Stimulated activated naive B cell treated with anti-CD40 and anti-IgM and Interleukin-4, amounts not matched to agents 10 μg/mL and 1 μg/mL and 100 μg/mL, for 72 hours (primary cell): ENCODE data around the gene EPB41L1.
A peak's percentile ranks its signal among the peaks of the same experiment; 100 is the strongest.

Experiments used
- ATAC-seq, 2 donors: fragments of 150-1000 bp; cut with Tn5 transposase; replicated peaks; 2 replicates each; pipeline ENCODE4 v1.10.0; 2021; ENCODE audit warnings: moderate library complexity in 1 of 2
- DNase-seq: peaks from one replicate; pipeline ENCODE4 v3.0.0; 2021
- H3K27ac Mint-ChIP-seq: one replicate; pipeline ENCODE4 v1.8.0; 2022; ENCODE audit warnings: mild to moderate bottlenecking, mixed read lengths
- H3K27me3 Mint-ChIP-seq, 2 donors: one replicate each; pipeline ENCODE4 v1.8.0; 2022; ENCODE audit warnings: mixed read lengths in 2 of 2
- H3K36me3 Mint-ChIP-seq, 2 donors: one replicate each; pipeline ENCODE4 v1.8.0; 2022; ENCODE audit warnings: mixed read lengths in 2 of 2, mild to moderate bottlenecking in 1 of 2
- H3K4me1 Mint-ChIP-seq, 2 donors: one replicate each; pipeline ENCODE4 v1.8.0; 2022; ENCODE audit warnings: mixed read lengths in 2 of 2, mild to moderate bottlenecking in 1 of 2
- H3K4me3 Mint-ChIP-seq, 2 donors: one replicate each; pipeline ENCODE4 v1.8.0; 2022; ENCODE audit warnings: mild to moderate bottlenecking in 2 of 2, mixed read lengths in 2 of 2, moderate library complexity in 1 of 2
- H3K9me3 Mint-ChIP-seq, 2 donors: one replicate each; pipeline ENCODE4 v1.8.0; 2022; ENCODE audit warnings: mixed read lengths in 2 of 2, mild to moderate bottlenecking in 1 of 2

The EPB41L1 gene

GRCh38 chr20:36202891-36203338 is 48.4 kb downstream of the EPB41L1 start:
- DNase-seq = peak; percentile 52
- ATAC-seq = peak; percentile 78 to 80
- H3K4me3 Mint-ChIP-seq = peak overlapping the region; percentile 55 to 76
- H3K27me3 Mint-ChIP-seq = peaks cover 23 to 34% of the 10 kb centered on the region in 2 donors
- H3K36me3 Mint-ChIP-seq = no peaks in the 10 kb centered on the region
- no peak overlapping the region for H3K27ac Mint-ChIP-seq
- H3K4me1 Mint-ChIP-seq = peaks cover 5 to 15% of the 10 kb centered on the region in 2 donors
- no peaks in the 10 kb centered on the region for H3K9me3 Mint-ChIP-seq

- Mint-ChIP-seq H3K36me3 (no peaks in the 10 kb centered on the region), H3K4me3 (no peak overlapping the region), H3K9me3 (no peaks in the 10 kb centered on the region), H3K4me1 (peaks cover 5 to 15% of the 10 kb centered on the region in 2 donors), H3K27ac (no peak overlapping the region), H3K27me3 (peaks cover 24 to 38% of the 10 kb centered on the region in 2 donors)
- ATAC-seq (no peak), DNase-seq (no peak)
These were observed 49.3 kb downstream of the EPB41L1 start for GRCh38 chr20:36203861-36204260.

GRCh38 chr20:36205026-36205425 is 50.5 kb downstream of the EPB41L1 start:
- peaks cover 2 to 8% of the 10 kb centered on the region in 2 donors for H3K4me1 Mint-ChIP-seq
- no peak overlapping the region for H3K4me3 Mint-ChIP-seq
- no peaks in the 10 kb centered on the region for H3K9me3 Mint-ChIP-seq
- H3K36me3 Mint-ChIP-seq = no peaks in the 10 kb centered on the region
- no peak for DNase-seq
- peaks cover 26 to 35% of the 10 kb centered on the region in 2 donors for H3K27me3 Mint-ChIP-seq
- ATAC-seq = no peak
- H3K27ac Mint-ChIP-seq = no peak overlapping the region

- Mint-ChIP-seq H3K9me3 (no peaks in the 10 kb centered on the region), H3K27ac (no peak overlapping the region), H3K36me3 (no peaks in the 10 kb centered on the region), H3K27me3 (peaks cover 22 to 40% of the 10 kb centered on the region in 2 donors), H3K4me3 (no peak overlapping the region), H3K4me1 (peaks cover 2 to 7% of the 10 kb centered on the region in 2 donors)
- no peak for ATAC-seq
- DNase-seq = no peak
These were observed 51.5 kb downstream of the EPB41L1 start for GRCh38 chr20:36206068-36206467.

- no peak overlapping the region for H3K4me3 Mint-ChIP-seq
- ATAC-seq (no peak), DNase-seq (no peak)
These were observed 52.1 kb downstream of the EPB41L1 start for GRCh38 chr20:36206641-36207040.

GRCh38 chr20:36207602-36208001 is 53.1 kb downstream of the EPB41L1 start:
- ATAC-seq (no peak), DNase-seq (no peak)
- Mint-ChIP-seq H3K27ac (no peak overlapping the region), H3K36me3 (no peaks in the 10 kb centered on the region), H3K4me1 (peaks cover 2 to 7% of the 10 kb centered on the region in 2 donors), H3K27me3 (peaks cover 23 to 33% of the 10 kb centered on the region in 2 donors), H3K4me3 (no peak overlapping the region), H3K9me3 (no peaks in the 10 kb centered on the region)

More at GRCh38 chr20:36206641-36207040, 52.1 kb downstream of the EPB41L1 start:
- Mint-ChIP-seq H3K9me3 (no peaks in the 10 kb centered on the region), H3K27me3 (peaks cover 27 to 40% of the 10 kb centered on the region in 2 donors), H3K4me1 (peaks cover 2 to 7% of the 10 kb centered on the region in 2 donors), H3K36me3 (no peaks in the 10 kb centered on the region), H3K27ac (no peak overlapping the region)

GRCh38 chr20:36208257-36208656 is 53.7 kb downstream of the EPB41L1 start:
- DNase-seq (no peak), ATAC-seq (no peak)
- Mint-ChIP-seq H3K4me3 (no peak overlapping the region), H3K36me3 (no peaks in the 10 kb centered on the region), H3K4me1 (peaks cover 0 to 1% of the 10 kb centered on the region in 2 donors), H3K9me3 (no peaks in the 10 kb centered on the region), H3K27ac (no peak overlapping the region), H3K27me3 (peaks cover 20 to 28% of the 10 kb centered on the region in 2 donors)

- ATAC-seq (no peak), DNase-seq (no peak)
- no peak overlapping the region for H3K4me3 Mint-ChIP-seq
- H3K9me3 Mint-ChIP-seq = no peaks in the 10 kb centered on the region
- no peak overlapping the region for H3K27ac Mint-ChIP-seq
- H3K36me3 Mint-ChIP-seq = no peaks in the 10 kb centered on the region
- H3K4me1 Mint-ChIP-seq = no peaks in the 10 kb centered on the region
- peaks cover 18 to 19% of the 10 kb centered on the region in 2 donors for H3K27me3 Mint-ChIP-seq
These were observed 56.0 kb downstream of the EPB41L1 start for GRCh38 chr20:36210436-36211021.

GRCh38 chr20:36213362-36213761 is 58.8 kb downstream of the EPB41L1 start:
- no peak for ATAC-seq
- Mint-ChIP-seq H3K36me3 (no peaks in the 10 kb centered on the region), H3K27ac (no peak overlapping the region), H3K4me1 (no peaks in the 10 kb centered on the region), H3K27me3 (peaks cover 6 to 21% of the 10 kb centered on the region in 2 donors), H3K9me3 (no peaks in the 10 kb centered on the region), H3K4me3 (no peak overlapping the region)
- no peak for DNase-seq

GRCh38 chr20:36214684-36215256 is 60.2 kb downstream of the EPB41L1 start:
- Mint-ChIP-seq H3K27me3 (peaks cover 6 to 15% of the 10 kb centered on the region in 2 donors), H3K27ac (no peak overlapping the region), H3K4me3 (no peak overlapping the region), H3K9me3 (no peaks in the 10 kb centered on the region), H3K4me1 (no peaks in the 10 kb centered on the region), H3K36me3 (no peaks in the 10 kb centered on the region)
- ATAC-seq = peak; percentile 72 to 78
- DNase-seq = no peak

- no peak for DNase-seq
- H3K27ac Mint-ChIP-seq = no peak overlapping the region
- no peaks in the 10 kb centered on the region for H3K9me3 Mint-ChIP-seq
- no peak for ATAC-seq
- no peaks in the 10 kb centered on the region for H3K4me1 Mint-ChIP-seq
- H3K27me3 Mint-ChIP-seq = peaks cover 0 to 15% of the 10 kb centered on the region in 2 donors
- H3K4me3 Mint-ChIP-seq = no peak overlapping the region
- H3K36me3 Mint-ChIP-seq = no peaks in the 10 kb centered on the region
These were observed 61.2 kb downstream of the EPB41L1 start for GRCh38 chr20:36215778-36216177.

GRCh38 chr20:36216314-36217025 is 61.9 kb downstream of the EPB41L1 start:
- Mint-ChIP-seq H3K4me1 (no peaks in the 10 kb centered on the region), H3K27ac (no peak overlapping the region), H3K4me3 (no peak overlapping the region), H3K36me3 (no peaks in the 10 kb centered on the region), H3K9me3 (no peaks in the 10 kb centered on the region), H3K27me3 (peaks cover 0 to 11% of the 10 kb centered on the region in 2 donors)
- ATAC-seq = no peak
- DNase-seq = no peak

- Mint-ChIP-seq H3K9me3 (no peaks in the 10 kb centered on the region), H3K36me3 (no peaks in the 10 kb centered on the region), H3K4me1 (no peaks in the 10 kb centered on the region), H3K27ac (no peak overlapping the region), H3K4me3 (no peak overlapping the region), H3K27me3 (peaks cover 0 to 9% of the 10 kb centered on the region in 2 donors)
- no peak for ATAC-seq
- DNase-seq = no peak
These were observed 62.7 kb downstream of the EPB41L1 start for GRCh38 chr20:36217226-36217625.

- Mint-ChIP-seq H3K36me3 (no peaks in the 10 kb centered on the region), H3K4me1 (no peaks in the 10 kb centered on the region), H3K27me3 (peaks cover 0 to 9% of the 10 kb centered on the region in 2 donors), H3K4me3 (no peak overlapping the region), H3K9me3 (no peaks in the 10 kb centered on the region), H3K27ac (no peak overlapping the region)
- ATAC-seq (no peak), DNase-seq (no peak)
These were observed 64.0 kb downstream of the EPB41L1 start for GRCh38 chr20:36218380-36219064.
